ENCODE results near the gene OSTN. TPM values are rescaled to one million over a fixed set of nuclear protein-coding genes. Genes with fewer than 3 reads are reported as not detected.

Gene OSTN, protein sequence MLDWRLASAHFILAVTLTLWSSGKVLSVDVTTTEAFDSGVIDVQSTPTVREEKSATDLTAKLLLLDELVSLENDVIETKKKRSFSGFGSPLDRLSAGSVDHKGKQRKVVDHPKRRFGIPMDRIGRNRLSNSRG
- 0.35 and 1.8 TPM in 2 replicates for total RNA-seq (2014; rRNA removed)
- percentile 21 among the genes with signal in this experiment for Bru-seq, nascent RNA
- BruChase-seq, experiment 1, labeled RNA remaining after a 6-hour chase = percentile 15 among the genes with signal in this experiment
- BruChase-seq, experiment 2, labeled RNA remaining after a 2-hour chase = percentile 13 among the genes with signal in this experiment
- long read RNA-seq, partial matches to known transcripts = 0 of 1 reads
- long read RNA-seq, other reads (novel, unspliced or antisense) = 1 of 1 reads

DNA sequence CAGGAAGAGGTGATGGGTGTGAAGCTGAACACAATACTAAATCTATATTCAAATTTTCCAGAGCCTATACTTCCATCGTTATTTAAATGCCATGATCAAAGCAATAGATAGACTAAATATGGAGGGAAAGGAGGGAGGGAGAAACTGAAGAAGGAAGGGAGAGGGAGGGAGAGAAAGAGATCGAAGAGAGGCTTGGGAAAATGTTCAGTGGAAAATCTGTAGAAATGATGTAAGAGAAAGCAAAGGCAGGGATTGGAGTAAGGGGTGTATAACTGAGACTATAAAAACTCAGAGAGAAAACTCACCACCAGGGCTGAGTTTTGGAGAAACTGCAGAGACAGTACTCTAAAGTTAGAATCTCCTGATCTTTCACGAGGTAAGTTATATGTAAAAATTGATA lies at the start of gene OSTN:
TSS of gene OSTN (plus strand) at position 310 of the 400 bp plus-strand sequence. CDS start 13,292 bp downstream, outside the sequence.
- no peaks in the 10 kb centered on the region for H3K36me3 ChIP-seq (ENCODE audit: low read depth, low read length)
- no TSS peak for BruUV-seq (replicated peaks)
- H2AFZ ChIP-seq (ENCODE audit: low read length) = peak within 1 kb of the TSS; percentile 35; the same call in 1 of the 2 replicates
- TF ChIP-seq, protein P1, sequence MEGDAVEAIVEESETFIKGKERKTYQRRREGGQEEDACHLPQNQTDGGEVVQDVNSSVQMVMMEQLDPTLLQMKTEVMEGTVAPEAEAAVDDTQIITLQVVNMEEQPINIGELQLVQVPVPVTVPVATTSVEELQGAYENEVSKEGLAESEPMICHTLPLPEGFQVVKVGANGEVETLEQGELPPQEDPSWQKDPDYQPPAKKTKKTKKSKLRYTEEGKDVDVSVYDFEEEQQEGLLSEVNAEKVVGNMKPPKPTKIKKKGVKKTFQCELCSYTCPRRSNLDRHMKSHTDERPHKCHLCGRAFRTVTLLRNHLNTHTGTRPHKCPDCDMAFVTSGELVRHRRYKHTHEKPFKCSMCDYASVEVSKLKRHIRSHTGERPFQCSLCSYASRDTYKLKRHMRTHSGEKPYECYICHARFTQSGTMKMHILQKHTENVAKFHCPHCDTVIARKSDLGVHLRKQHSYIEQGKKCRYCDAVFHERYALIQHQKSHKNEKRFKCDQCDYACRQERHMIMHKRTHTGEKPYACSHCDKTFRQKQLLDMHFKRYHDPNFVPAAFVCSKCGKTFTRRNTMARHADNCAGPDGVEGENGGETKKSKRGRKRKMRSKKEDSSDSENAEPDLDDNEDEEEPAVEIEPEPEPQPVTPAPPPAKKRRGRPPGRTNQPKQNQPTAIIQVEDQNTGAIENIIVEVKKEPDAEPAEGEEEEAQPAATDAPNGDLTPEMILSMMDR (conservative IDR thresholded peaks at IDR 0.05; ENCODE audit: low read depth, low read length) = no peak
- H3K9me2 ChIP-seq (replicated peaks; ENCODE audit: low read length) = no peaks in the 10 kb centered on the region
- ChIA-PET CTCF (no interaction called here), POLR2A (ENCODE audit: unreplicated experiment) (no interaction called here)
- no peaks in the 10 kb centered on the region for H3F3A ChIP-seq (ENCODE audit: low read length, unreplicated experiment)
- H4K20me1 ChIP-seq (ENCODE audit: low read length) = no peaks in the 10 kb centered on the region
- no peaks in the 10 kb centered on the region for H3K79me2 ChIP-seq (ENCODE audit: low read length)
- H3K27me3 ChIP-seq (ENCODE audit: low read length) = no peaks in the 10 kb centered on the region
- H3K27ac ChIP-seq (ENCODE audit: low read length) = no peak within 1 kb of the TSS
- no peaks in the 10 kb centered on the region for H3K4me1 ChIP-seq (ENCODE audit: insufficient read depth, low read length)
- H3K4me2 ChIP-seq (ENCODE audit: low read length) = no peak within 1 kb of the TSS
- no peak within 1 kb of the TSS for H3K9ac ChIP-seq (ENCODE audit: low read length)
- DNase-seq = no peak
- intact Hi-C loops (cut with micrococcal nuclease) = no loop called here
- no peaks in the 10 kb centered on the region for H3K9me3 ChIP-seq (ENCODE audit: low read length)
- ATAC-seq = no peak
- H3K4me3 ChIP-seq (ENCODE audit: low read length) = no peak within 1 kb of the TSS

DNA sequence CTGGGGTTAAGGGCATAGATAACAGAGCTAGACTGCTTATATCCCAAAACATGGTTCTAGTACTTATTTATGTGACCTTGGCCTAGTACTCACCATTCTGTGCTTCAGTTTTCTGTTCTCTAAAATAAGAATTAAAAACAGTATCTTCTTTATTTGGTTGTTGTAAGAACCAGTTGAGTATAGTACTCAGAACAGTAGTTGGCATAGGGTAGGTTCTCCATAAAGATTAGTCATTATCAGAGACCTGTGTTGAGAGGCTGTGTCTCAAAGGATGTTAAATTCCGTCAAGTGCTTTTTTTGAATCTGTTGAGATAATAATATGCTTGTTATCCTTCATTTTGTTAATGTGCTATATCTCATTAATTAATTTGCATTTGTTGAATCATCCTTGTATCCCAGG lies 47.4 kb upstream of the OSTN start:
- ChIA-PET CTCF (no interaction called here), POLR2A (ENCODE audit: unreplicated experiment) (no interaction called here)
- Histone ChIP-seq H3K27me3 (ENCODE audit: low read length) (no peaks in the 10 kb centered on the region), H4K20me1 (ENCODE audit: low read length) (no peaks in the 10 kb centered on the region), H3K36me3 (ENCODE audit: low read depth, low read length) (no peaks in the 10 kb centered on the region; the same call in 1 of the 2 replicates), H3K79me2 (ENCODE audit: low read length) (no peaks in the 10 kb centered on the region), H2AFZ (ENCODE audit: low read length) (no peak overlapping the region), H3K4me3 (ENCODE audit: low read length) (no peak overlapping the region), H3K4me1 (ENCODE audit: insufficient read depth, low read length) (no peaks in the 10 kb centered on the region), H3K4me2 (ENCODE audit: low read length) (no peak overlapping the region), H3F3A (ENCODE audit: low read length, unreplicated experiment) (no peaks in the 10 kb centered on the region), H3K9ac (ENCODE audit: low read length) (no peak overlapping the region), H3K9me3 (ENCODE audit: low read length) (peaks cover 19% of the 10 kb centered on the region), H3K9me2 (replicated peaks; ENCODE audit: low read length) (no peaks in the 10 kb centered on the region), H3K27ac (ENCODE audit: low read length) (no peak overlapping the region)
- ATAC-seq (no peak), DNase-seq (no peak)
- BruUV-seq (replicated peaks) = no TSS peak
- intact Hi-C loops (cut with micrococcal nuclease) = no loop called here
- TF ChIP-seq EZH2phosphoT487 (IDR thresholded peaks at IDR 0.05; ENCODE audit: borderline replicate concordance, low read length) (no peak), EZH2 (IDR thresholded peaks at IDR 0.05; ENCODE audit: low read length, unreplicated experiment) (no peak)
- TF ChIP-seq, protein P1 (conservative IDR thresholded peaks at IDR 0.05; ENCODE audit: low read depth, low read length) = no peak

DNA sequence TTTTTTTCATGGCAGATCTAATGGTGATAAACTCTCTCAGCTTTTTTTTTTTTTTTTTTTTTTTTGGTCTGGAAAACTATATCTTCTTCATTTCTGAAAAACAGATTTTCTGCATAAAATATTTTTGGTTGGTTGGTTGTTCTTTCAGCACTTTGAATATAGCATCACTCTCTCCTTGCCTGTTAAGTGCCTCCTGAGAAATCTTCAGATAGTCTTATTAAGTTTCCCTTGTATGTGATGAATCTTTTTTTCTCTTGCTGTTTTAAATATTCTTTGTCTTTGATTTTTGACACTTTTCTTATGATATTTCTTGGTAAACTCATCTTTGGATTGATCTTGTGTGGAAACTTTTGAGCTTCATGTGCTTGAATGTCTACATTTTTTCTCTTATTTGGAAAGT lies 44.2 kb upstream of the OSTN start:
- no peaks in the 10 kb centered on the region for H3K9me2 ChIP-seq (replicated peaks; ENCODE audit: low read length)
- TF ChIP-seq, protein P1 (conservative IDR thresholded peaks at IDR 0.05; ENCODE audit: low read depth, low read length) = no peak
- TF ChIP-seq EZH2phosphoT487 (IDR thresholded peaks at IDR 0.05; ENCODE audit: borderline replicate concordance, low read length) (no peak), EZH2 (IDR thresholded peaks at IDR 0.05; ENCODE audit: low read length, unreplicated experiment) (no peak)
- no peak overlapping the region for H3K9ac ChIP-seq (ENCODE audit: low read length)
- no peaks in the 10 kb centered on the region for H4K20me1 ChIP-seq (ENCODE audit: low read length)
- intact Hi-C loops (cut with micrococcal nuclease) = no loop called here
- no peaks in the 10 kb centered on the region for H3F3A ChIP-seq (ENCODE audit: low read length, unreplicated experiment)
- POLR2A ChIA-PET (ENCODE audit: unreplicated experiment) = no interaction called here
- no TSS peak for BruUV-seq (replicated peaks)
- DNase-seq (no peak), ATAC-seq (no peak)
- H2AFZ ChIP-seq (ENCODE audit: low read length) = no peak overlapping the region
- H3K4me1 ChIP-seq (ENCODE audit: insufficient read depth, low read length) = no peaks in the 10 kb centered on the region
- H3K79me2 ChIP-seq (ENCODE audit: low read length) = no peaks in the 10 kb centered on the region
- no peaks in the 10 kb centered on the region; the same call in 1 of the 2 replicates for H3K36me3 ChIP-seq (ENCODE audit: low read depth, low read length)
- peaks cover 19% of the 10 kb centered on the region for H3K9me3 ChIP-seq (ENCODE audit: low read length)
- H3K27ac ChIP-seq (ENCODE audit: low read length) = no peak overlapping the region
- H3K4me3 ChIP-seq (ENCODE audit: low read length) = no peak overlapping the region
- H3K27me3 ChIP-seq (ENCODE audit: low read length) = no peaks in the 10 kb centered on the region
- H3K4me2 ChIP-seq (ENCODE audit: low read length) = no peak overlapping the region
- CTCF ChIA-PET = no interaction called here

Measured in PC-3 (cell line).